GM18873 (cell line): ENCODE measurements around the gene IZUMO2.
"Not testable (repeated sequence)": the region's sequence is repeated elsewhere in the genome, so short reads cannot be mapped to it uniquely, and the experiment has no call there.

Experiments
- ATAC-seq: cut with Tn5 transposase; IDR thresholded peaks from one replicate; pipeline ENCODE4 v1.9.1; 2021; ENCODE audit warnings: mild to moderate bottlenecking, moderate library complexity, moderate number of reproducible peaks; ENCODE audit not compliant: unreplicated experiment, low FRiP score

Gene IZUMO2

DNA sequence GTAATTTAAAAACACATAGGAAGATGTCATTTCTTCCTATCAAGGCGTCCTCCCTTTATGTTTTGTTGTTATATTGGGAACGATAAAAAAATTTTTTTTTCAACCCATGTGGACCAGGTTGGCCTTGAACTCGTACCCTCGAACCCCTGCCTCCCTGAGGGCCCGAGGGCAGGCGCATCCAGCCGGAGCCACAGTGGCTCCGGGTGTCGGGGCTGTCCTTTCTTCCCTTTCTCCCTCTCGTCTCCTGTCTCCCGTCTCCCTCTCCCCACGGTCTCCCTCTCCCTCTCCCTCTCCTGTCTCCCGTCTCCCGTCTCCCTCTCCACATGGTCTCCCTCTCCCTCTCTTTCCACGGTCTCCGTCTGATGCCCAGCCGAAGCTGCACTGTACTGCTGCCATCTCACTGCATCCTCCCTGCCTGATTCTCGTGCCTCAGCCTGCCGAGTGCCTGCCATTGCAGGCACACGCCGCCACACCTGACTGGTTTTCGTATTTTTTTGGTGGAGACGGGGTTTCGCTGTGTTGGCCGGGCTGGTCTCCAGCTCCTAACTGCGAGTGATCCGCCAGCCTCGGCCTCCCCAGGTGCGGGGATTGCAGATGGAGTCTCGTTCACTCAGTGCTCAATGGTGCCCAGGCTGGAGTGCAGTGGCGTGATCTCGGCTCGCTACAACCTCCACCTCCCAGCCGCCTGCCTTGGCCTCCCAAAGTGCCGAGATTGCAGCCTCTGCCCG lies 22.8 kb downstream of the IZUMO2 start:
- ATAC-seq, result not testable (repeated sequence)

DNA sequence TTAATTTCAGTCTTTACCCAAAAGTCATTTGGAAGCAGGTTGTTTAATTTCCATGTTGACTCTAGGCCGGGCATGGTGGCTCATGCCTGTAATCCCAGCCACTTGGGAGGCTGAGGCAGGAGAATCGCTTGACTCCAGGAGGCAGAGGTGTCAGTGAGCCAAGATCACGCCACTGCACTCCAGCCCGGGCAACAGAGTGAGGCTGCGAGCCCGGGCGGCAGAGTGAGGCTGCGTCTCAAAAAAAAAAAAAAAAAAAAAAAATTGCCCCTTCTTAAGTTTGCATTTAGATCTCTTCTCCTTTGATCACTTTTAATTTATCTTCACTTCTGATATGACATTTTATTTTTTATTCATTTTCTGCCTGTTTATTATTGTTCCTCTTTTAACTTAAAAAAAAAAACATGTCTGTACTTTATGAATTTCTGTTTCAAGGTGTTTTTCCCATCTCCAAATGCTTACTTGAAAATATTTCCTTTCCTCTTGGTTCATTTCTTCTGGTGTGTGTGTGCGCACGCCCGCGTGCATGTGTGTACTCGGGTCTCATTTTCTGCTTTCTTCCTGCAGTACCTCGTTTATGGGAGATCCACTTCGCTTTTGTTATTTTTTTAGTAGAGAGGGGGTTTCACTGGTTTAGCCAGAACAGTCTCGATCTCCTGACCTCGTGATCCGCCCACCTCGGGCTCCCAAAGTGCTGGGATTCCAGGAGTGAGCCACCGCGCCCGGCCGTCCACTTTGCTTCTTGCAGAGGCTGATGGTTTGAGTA lies 26.3 kb downstream of the IZUMO2 start:
- not testable (repeated sequence) for ATAC-seq

DNA sequence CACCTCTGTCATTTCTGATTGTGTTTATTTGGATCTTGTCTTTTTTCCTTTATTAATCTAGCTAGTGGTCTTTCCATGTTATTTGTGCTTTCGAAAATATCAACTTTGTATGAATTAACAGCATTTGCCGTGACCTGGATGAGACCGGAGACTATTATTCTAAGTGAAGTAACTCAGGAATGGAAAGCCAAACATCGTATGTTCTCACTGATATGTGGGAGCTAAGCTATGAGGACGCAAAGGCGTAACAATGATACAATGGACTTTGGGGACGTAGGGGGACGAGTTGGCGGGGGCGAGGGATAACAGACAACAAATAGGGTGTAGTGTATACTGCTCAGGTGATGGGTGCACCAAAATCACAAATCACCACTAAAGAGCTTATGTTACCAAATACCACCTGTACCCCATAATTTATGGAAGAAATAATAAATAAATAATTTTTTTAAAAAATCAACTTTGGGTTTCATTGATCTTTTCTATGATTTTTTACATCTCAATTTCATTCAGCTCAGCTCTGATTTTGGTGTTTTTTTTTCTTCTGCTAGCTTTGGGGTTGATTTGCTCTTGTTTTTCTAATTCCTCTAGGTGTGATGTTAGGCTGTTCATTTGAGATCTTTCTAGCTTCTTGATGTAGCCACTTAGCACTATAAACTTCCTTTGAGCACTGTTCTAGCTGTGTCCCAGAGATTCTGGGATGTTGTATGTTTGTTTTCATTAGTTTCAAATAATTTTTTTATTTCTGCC lies 27.1 kb downstream of the IZUMO2 start:
- ATAC-seq, result not testable (repeated sequence)

DNA sequence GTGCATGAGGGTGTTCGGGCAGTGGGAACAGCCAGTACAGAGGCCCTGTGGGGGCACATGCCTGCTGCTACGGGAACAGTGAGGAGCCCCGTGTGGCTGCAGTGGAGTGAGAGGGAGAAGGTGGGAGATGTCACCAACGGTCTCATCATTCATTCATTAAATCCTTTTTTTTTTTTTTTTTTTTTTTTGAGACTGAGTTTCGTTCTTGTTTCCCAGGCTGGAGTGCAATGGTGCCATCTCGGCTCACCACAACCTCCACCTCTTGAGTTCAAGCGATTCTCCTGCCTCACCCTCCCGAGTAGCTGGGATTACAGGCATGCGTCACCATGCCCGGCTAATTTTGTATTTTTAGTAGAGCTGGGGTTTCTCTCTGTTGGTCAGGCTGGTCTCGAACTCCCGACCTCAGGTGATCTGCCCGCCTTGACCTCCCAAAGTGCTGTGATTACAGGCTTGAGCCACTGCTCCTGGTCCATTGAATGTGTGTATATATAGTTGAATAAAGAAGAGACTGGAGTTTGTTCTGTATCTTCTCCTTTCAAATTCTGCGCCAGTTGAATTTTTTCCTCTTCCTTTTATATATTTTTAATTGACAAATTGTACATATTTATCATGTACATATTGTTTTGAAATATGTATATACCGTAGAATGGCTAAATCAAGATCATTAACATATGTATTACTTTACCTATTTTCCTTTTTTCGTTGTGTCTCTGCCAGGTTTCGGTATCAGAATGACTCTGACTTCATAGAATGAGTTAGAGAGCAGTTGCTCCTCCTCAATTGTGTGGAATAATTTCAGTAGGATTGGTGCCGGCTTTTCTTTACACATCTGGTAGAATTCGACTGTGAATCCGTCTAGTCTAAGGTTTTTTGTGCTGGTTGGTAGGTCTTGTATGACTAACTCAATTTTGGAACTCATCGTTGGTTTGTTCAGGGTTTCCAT lies 28.0 kb downstream of the IZUMO2 start:
- ATAC-seq, result not testable (repeated sequence)

DNA sequence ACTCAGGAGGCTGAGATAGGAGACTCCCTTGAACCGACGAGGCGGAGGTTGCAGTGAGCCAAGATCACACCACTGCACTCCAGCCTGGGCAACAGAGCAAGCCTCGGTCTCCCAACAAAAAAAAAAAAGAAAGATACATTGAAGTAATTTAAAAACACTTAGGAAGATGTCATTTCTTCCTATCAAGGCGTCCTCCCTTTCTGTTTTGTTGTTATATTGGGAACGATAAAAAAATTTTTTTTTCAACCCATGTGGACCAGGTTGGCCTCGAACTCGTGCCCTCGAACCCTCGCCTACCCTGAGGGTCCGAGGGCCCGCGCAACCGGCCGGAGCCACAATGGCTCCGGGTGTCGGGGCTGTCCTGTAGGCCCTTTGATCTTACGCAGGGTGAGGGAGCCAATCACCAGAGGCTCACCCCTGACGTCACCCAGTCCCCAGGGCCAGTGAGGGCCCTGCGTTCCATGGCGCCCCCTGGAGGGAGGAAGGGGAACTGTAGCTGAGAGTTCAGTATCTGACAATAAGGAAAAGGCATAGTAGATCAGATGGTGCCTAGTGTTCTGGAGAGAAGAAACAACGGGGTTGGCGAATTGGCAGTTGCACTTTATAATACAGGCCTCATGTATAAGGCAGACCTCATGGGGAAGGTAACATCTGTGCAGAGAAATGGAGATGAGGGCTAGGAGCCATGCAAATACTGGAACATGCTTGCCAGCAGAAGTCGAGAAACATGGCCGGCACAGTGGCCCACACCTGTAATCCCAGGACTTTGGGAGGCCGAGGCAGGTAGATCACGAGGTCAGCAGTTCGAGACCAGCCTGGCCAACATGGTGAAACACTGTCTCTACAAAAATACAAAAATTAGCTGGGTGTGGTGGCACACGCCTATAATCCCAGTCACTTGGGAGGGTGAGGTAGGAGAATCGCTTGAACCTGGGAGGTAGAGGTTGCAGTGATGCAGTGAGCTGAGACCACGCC lies 29.3 kb downstream of the IZUMO2 start:
- ATAC-seq, result not testable (repeated sequence)

DNA sequence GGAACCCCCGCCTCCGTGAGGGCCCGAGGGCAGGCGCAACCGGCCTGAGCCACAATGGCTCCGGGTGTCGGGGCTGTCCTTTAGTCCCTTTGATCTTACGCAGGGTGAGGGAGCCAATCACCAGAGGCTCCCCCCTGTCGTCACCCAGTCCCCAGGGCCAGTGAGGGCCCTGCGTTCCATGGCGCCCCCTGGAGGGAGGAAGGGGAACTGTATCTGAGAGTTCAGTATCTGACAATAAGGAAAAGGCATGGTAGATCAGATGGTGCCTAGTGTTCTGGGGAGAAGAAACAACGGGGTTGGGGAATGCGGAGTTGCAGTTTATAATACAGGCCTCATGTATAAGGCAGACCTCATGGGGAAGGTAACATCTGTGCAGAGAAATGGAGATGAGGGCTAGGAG lies 59.1 kb downstream of the IZUMO2 start:
- ATAC-seq, result not testable (repeated sequence)

DNA sequence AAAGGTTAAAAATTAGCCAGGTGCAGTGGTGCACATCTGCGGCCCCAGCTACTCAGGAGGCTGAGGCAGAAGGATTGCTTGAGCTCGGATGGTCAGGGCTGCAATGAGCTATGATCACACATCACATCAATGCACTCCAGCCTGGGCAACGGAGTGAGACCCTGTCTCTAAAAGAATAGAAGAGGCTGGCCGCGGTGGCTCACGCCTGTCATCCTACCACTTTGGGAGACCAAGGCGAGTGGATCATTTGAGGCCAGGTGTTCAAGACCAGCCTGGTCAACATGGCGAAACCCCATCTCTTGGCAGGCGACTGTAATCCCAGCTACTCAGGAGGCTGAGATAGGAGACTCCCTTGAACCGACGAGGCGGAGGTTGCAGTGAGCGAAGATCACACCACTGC lies 59.7 kb downstream of the IZUMO2 start:
- ATAC-seq, result not testable (repeated sequence)
